Transverse colon (tissue), 4 donors: Measurements from ENCODE around the gene GNG12. TPM values are rescaled to one million over a fixed set of nuclear protein-coding genes. Genes with fewer than 3 reads are reported as not detected.
A peak's percentile ranks its signal among the peaks of the same experiment; 100 is the strongest.

Source experiments
- DNase-seq: peaks from one replicate; pipeline ENCODE4 v3.0.0-alpha.2; 2019
- H3K27ac ChIP-seq, 4 donors: fragments of 200-600 bp; sonication (generic); 2 replicates each; pipeline ENCODE4 v1.5.1; 2016 to 2018; ENCODE audit warnings: inconsistent platforms in 4 of 4
- H3K27me3 ChIP-seq: fragments of 200-600 bp; sonication (generic); 2 replicates; pipeline ENCODE4 v1.5.1; 2017; ENCODE audit warnings: inconsistent platforms
- H3K36me3 ChIP-seq, 4 donors: fragments of 200-600 bp; sonication (generic); 2 replicates each; pipeline ENCODE4 v1.5.1; 2017 to 2019; ENCODE audit warnings: inconsistent platforms in 4 of 4
- H3K4me1 ChIP-seq, 4 donors: fragments of 200-600 bp; sonication (generic); 2 replicates each; pipeline ENCODE4 v1.5.1; 2017 to 2020; ENCODE audit warnings: inconsistent platforms in 4 of 4
- H3K4me3 ChIP-seq, 4 donors: fragments of 200-600 bp; sonication (generic); 1 replicate in 1 of 4; 2 replicates in 3 of 4; pipeline versions ENCODE4 v1.5.1 to v1.6.1; 2017 to 2019; ENCODE audit warnings: inconsistent platforms in 4 of 4
- H3K9me3 ChIP-seq, 2 donors: fragments of 200-600 bp; sonication (generic); 2 replicates each; pipeline ENCODE4 v1.5.1; 2017 to 2019; ENCODE audit warnings: inconsistent platforms in 2 of 2
- EP300 ChIP-seq: sonication (generic); formaldehyde crosslinking; IDR thresholded peaks from one replicate; pipeline ENCODE4 v1.6.1; 2017; ENCODE audit warnings: antibody characterized with exemption, low read depth
- POLR2A ChIP-seq: fragments of 450-650 bp; IDR thresholded peaks from one replicate; pipeline ENCODE4 v1.6.1; 2016; ENCODE audit warnings: antibody characterized with exemption, mild to moderate bottlenecking, moderate library complexity
- POLR2AphosphoS5 ChIP-seq, 3 donors: sonication (generic); formaldehyde crosslinking; IDR thresholded peaks; one replicate each; pipeline ENCODE4 v1.6.1; 2016; ENCODE audit warnings: antibody characterized with exemption in 3 of 3
- WGBS, 2 donors: methylation state at CpG; one replicate each; pipeline ENCODE4 v1.1.5; 2018; ENCODE audit warnings: low coverage in 1 of 2; 5-methylcytosine and 5-hydroxymethylcytosine counted together
- in situ Hi-C, 4 donors: fragments of 200-750 bp; cut with MboI; loops; one replicate each; pipeline versions ENCODE4 v1.15.0 to v1.15.1; 2017; ENCODE audit warnings: low sequenced_read_pairs in 3 of 4, low pct_ligation_motif_present in 1 of 4, low pct_unique_long_range_greater_than_20kb in 1 of 4
- intact Hi-C: fragments of 100-400 bp; cut with DNase I; formaldehyde crosslinking; loops from one replicate; pipeline ENCODE4 v1.15.1; 2023; ENCODE audit warnings: low total_unique reads
- total RNA-seq, 4 donors: library from RNA; depleted of rRNA; stranded (reverse); fragments of >200 nt; gene quantifications; one replicate each; pipeline ENCODE4 v1.1.0, GENCODE V29; 2016
- TF ChIP-seq, protein P1 (sequence below), 5 experiments: fragments of 200-600 bp in 3 of 5; fragments of 450-650 bp in 2 of 5; sonication (generic) in 3 of 5; IDR thresholded peaks; 1 replicate in 2 of 5; 2 replicates in 3 of 5; pipeline ENCODE4 v1.5.1; 2016 to 2017; ENCODE audit warnings: antibody characterized with exemption in 5 of 5, inconsistent platforms in 3 of 5, mild to moderate bottlenecking in 2 of 5, moderate library complexity in 1 of 5

The GNG12 gene
- total RNA-seq, 4 donors from 2014 or later, result 19.1 to 180 (median 112) TPM

DNA sequence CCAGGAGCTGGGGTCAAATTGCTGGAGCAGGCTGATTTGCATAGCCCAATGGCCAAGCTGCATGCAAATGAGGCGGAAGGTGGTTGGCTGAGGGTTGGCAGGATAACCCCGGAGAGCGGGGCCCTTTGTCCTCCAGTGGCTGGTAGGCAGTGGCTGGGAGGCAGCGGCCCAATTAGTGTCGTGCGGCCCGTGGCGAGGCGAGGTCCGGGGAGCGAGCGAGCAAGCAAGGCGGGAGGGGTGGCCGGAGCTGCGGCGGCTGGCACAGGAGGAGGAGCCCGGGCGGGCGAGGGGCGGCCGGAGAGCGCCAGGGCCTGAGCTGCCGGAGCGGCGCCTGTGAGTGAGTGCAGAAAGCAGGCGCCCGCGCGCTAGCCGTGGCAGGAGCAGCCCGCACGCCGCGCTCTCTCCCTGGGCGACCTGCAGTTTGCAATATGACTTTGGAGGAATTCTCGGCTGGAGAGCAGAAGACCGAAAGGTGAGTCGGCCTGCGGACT lies 148.2 kb downstream of the GNG12 start, which contains the start of gene GADD45A:
TSS of gene GADD45A (plus strand) at position 135 of the 491 bp plus-strand sequence. CDS start at position 429, 294 bp downstream.
- no peaks in the 10 kb centered on the region for H3K9me3 ChIP-seq
- H3K27ac ChIP-seq, result peak within 1 kb of the TSS; percentile 96 to 98 (median 98)
- H3K4me1 ChIP-seq, result peaks cover 8 to 34% (median 28%) of the 10 kb centered on the region in 4 donors
- H3K36me3 ChIP-seq, result peaks cover 0 to 7% (median 3%) of the 10 kb centered on the region in 4 donors
- H3K4me3 ChIP-seq, result peak within 1 kb of the TSS; percentile 80 to 92 (median 89)
- intact Hi-C loops (no loop called here), in situ Hi-C loops (loop anchor here in 1 of 4 donors (10.0 kb wide), 1 partner anchor 50 kb away; no protein-coding TSS in a partner anchor)
- no peak for TF ChIP-seq EP300
- peak; percentile 99 for TF ChIP-seq POLR2A
- TF ChIP-seq, protein P1, sequence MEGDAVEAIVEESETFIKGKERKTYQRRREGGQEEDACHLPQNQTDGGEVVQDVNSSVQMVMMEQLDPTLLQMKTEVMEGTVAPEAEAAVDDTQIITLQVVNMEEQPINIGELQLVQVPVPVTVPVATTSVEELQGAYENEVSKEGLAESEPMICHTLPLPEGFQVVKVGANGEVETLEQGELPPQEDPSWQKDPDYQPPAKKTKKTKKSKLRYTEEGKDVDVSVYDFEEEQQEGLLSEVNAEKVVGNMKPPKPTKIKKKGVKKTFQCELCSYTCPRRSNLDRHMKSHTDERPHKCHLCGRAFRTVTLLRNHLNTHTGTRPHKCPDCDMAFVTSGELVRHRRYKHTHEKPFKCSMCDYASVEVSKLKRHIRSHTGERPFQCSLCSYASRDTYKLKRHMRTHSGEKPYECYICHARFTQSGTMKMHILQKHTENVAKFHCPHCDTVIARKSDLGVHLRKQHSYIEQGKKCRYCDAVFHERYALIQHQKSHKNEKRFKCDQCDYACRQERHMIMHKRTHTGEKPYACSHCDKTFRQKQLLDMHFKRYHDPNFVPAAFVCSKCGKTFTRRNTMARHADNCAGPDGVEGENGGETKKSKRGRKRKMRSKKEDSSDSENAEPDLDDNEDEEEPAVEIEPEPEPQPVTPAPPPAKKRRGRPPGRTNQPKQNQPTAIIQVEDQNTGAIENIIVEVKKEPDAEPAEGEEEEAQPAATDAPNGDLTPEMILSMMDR (IDR thresholded peaks at IDR 0.05), result no peak
- TF ChIP-seq POLR2AphosphoS5 (IDR thresholded peaks at IDR 0.05), result peak; percentile 100
- no peaks in the 10 kb centered on the region for H3K27me3 ChIP-seq
- peak; percentile 99 for DNase-seq
- WGBS, 2 donors, result 1% methylated on average over 39 of the region's 39 CpGs; no CpG with 5 or more reads in 1 of the 2 donors

DNA sequence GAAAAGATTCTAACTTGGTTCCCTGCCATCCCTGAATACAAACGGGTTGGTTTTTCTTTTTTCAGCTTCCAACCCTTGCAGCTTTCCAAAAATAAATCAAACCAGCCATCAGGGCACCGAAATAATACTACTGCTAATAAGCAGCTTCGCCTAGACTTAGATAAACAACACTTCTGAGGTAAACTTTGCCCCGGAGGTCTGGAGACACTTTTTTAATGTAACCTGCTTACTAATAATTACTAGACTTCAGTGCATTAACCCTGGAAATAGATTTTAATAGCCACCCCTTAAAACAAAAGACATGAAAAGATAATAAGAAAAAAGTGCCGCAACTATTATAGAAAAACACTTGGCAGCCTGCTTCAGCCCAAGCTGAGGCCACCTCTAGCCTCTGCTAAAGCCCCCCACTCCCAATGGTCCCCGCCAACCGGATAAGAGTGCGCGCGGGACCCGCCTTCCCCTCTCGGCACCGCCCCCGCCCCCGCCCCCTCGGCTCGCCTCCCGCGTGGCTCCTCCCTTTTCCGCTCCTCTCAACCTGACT lies 148.7 kb downstream of the GNG12 start:
- DNase-seq, result no peak

DNA sequence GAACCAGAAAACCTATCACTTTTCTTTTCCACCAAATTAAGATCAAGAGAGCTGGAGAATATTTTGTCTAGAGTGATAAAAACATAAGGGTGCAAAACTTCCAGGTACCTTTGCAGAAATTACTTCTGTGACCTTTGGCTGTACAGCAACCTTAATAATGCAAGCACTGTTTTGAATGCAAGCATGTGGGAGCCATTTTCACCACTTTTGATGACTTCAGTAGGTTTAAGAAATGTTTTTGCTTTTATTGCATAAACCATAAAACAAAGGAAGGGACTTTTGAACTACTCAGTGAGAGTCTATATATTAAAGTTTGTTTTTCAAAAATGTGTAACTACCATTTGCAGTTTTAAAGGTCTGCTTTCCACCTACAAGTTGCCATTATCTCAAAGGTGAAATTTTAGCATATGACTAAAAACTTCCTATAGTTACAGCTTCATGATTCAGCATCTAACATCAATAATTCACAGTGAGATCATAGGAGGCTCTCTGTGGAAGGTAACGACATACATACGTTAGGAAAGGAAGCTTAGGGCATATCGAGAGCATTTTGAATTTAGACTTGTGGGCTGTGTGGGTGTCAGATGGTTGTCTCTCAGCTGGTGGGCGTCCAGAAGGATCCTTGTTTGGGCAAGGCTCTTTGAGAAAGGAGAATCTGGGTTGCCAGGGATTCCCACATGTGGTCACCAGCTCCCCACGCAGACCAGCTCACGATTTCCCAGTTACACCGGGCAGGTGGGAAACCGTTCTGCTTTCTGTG lies 149.3 kb downstream of the GNG12 start:
- DNase-seq, result peak; percentile 18
- intact Hi-C loops (no loop called here), in situ Hi-C loops (loop anchor here in 1 of 4 donors (10.0 kb wide), 1 partner anchor 51 kb away; no protein-coding TSS in a partner anchor)
- Histone ChIP-seq H3K27me3 (no peaks in the 10 kb centered on the region), H3K27ac (peak overlapping the region; percentile 96 to 98 (median 98)), H3K4me1 (peaks cover 8 to 34% (median 28%) of the 10 kb centered on the region in 4 donors), H3K4me3 (peak overlapping the region in 1 of 4 donors; percentile 88), H3K9me3 (no peaks in the 10 kb centered on the region), H3K36me3 (peaks cover 0 to 7% (median 3%) of the 10 kb centered on the region in 4 donors)
- TF ChIP-seq POLR2AphosphoS5 (IDR thresholded peaks at IDR 0.05) (peak in 1 of 3 donors; percentile 70), EP300 (no peak), POLR2A (peak; percentile 22)
- TF ChIP-seq, protein P1 (IDR thresholded peaks at IDR 0.05), result no peak
- 12 to 17% methylated on average over 7 to 8 of the region's 8 CpGs for WGBS, 2 donors

More for the DNA sequence above, 148.7 kb downstream of the GNG12 start:
- Histone ChIP-seq H3K9me3 (no peaks in the 10 kb centered on the region), H3K27ac (peak overlapping the region; percentile 96 to 98 (median 98)), H3K36me3 (peaks cover 0 to 7% (median 3%) of the 10 kb centered on the region in 4 donors), H3K27me3 (no peaks in the 10 kb centered on the region), H3K4me1 (peaks cover 8 to 34% (median 28%) of the 10 kb centered on the region in 4 donors), H3K4me3 (peak overlapping the region in 3 of 4 donors; percentile 25 to 88 (median 46))
- intact Hi-C loops (no loop called here), in situ Hi-C loops (loop anchor here in 1 of 4 donors (10.0 kb wide), 1 partner anchor 50 kb away; no protein-coding TSS in a partner anchor)
- WGBS, 2 donors, result 1 to 2% methylated on average over 10 to 12 of the region's 20 CpGs
- no peak for TF ChIP-seq POLR2AphosphoS5 (IDR thresholded peaks at IDR 0.05)
- TF ChIP-seq POLR2A, result no peak
- TF ChIP-seq EP300, result no peak
- TF ChIP-seq, protein P1 (IDR thresholded peaks at IDR 0.05), result no peak

DNA sequence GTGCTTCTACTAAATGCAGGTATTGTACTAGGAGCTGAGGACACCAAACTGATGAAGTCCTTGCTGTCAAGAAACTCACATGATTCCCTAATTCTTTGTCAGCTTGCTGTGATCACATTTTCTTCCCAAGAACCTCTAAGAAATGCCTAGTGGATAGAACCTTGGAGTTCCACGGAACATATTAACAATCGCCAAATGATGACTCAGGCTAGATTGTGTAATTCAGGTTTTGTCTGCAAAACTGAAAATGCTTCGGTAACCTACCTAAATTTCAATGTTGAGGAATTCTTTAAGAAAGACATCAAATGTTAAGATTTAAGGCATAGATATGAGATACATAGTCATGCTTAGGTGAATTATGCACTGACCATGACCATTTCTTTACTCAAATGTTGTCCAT lies 150.0 kb downstream of the GNG12 start:
- WGBS, 2 donors, result 49 to 57% methylated on average over 3 of the region's 3 CpGs
- intact Hi-C loops, result no loop called here
- no peaks in the 10 kb centered on the region for H3K27me3 ChIP-seq
- H3K36me3 ChIP-seq, result peaks cover 0 to 7% (median 3%) of the 10 kb centered on the region in 4 donors
- H3K27ac ChIP-seq, result peak overlapping the region; percentile 96 to 98 (median 98)
- DNase-seq, result no peak
- peaks cover 8 to 34% (median 28%) of the 10 kb centered on the region in 4 donors for H3K4me1 ChIP-seq
- no peak overlapping the region for H3K4me3 ChIP-seq
- in situ Hi-C loops, result loop anchor here in 1 of 4 donors (10.0 kb wide), 1 partner anchor 51 kb away; no protein-coding TSS in a partner anchor
- no peaks in the 10 kb centered on the region for H3K9me3 ChIP-seq
- TF ChIP-seq, protein P1 (IDR thresholded peaks at IDR 0.05), result no peak
- TF ChIP-seq POLR2A (no peak), EP300 (no peak), POLR2AphosphoS5 (IDR thresholded peaks at IDR 0.05) (no peak)
